Measurements from ENCODE around the gene SRCIN1.

Gene SRCIN1

DNA sequence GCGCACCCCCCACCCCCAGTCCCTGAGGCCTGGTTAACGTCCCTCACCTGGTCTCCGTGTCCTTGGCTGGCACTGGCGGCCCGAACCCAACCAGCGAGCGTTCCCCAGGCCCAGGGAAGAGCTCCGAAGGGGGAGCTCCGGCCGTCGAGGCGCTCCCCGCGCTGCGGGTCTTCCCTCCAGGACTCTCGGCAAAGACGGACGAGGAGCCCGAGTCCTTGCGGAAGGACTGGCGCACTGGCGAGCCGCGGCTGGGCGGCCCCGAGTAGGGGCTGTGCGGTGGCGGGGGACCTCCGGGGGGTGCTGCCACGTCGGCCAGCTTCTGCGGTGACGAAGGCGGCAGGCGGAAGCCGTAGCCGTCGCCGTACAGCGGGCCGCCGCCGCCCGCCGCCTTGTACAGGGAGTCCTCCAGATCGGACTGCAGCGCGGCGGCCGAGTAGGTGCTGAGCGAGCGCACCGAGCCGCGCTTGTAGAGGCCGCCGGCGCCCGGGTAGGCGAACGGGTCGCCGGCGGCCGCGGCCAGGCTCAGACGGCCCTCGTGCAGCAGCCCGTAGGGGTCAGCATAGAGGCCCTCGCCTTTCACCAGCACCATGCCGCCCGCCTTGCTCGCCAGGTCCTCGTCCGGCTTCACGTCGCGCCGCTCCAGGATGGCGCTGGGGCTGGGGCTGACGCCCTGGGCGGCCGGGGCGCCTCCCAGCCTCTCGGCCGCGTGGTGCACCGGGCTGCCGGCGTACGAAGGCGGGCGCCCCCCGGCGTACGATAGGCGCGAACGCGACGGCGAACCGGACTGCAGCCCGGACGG lies 44.1 kb downstream of the SRCIN1 start:
- no peak for DNase-seq

DNA sequence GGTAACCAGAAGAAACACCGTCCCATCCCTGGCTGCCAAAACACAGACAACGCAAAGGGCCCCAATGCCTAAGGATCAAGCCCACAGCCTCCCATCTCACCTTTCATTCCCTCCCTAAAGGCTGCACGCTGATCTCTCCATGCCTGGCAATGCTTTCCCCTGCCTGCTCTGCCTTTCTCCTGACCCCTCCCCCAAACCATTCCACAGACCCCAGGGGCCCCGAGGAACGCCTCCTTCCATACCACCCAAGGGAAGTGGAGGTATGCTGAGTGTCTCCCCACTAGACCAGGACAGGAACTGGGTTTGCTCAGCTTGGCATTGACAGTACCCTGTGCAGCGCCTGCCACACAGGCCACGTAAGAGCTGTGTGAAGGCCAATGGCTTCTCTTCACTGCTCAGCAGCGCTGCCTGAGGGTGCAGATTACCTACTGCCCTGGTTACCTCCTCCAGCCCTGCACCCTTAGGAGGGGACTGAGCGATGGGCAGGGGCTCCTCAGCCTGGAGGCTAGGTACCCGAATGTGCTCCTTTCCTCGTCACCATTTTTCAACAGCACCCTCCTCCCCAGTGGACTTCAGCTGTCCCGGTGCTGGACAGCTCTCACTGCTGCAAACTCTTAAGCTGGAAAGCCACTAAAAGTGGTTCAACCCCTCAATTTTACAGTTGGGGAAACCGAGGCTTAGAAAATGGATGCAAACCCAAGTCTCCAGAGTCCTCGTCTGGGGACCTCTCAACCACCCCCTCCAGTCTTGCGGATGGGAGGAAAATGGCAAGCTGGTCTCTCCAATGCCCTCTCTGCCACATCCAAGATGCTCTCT lies 45.0 kb downstream of the SRCIN1 start:
- no peak for DNase-seq

- DNase-seq: no peak
Measured at GRCh38 chr17:38559880-38560230, 45.9 kb downstream of the SRCIN1 start.

GRCh38 chr17:38559051-38559879 lies 46.5 kb downstream of the SRCIN1 start:
- DNase-seq: peak; percentile 80 to 92

- peak in 1 of 2 experiments; percentile 44 for DNase-seq
Measured at GRCh38 chr17:38558728-38559050, 47.1 kb downstream of the SRCIN1 start.

DNA sequence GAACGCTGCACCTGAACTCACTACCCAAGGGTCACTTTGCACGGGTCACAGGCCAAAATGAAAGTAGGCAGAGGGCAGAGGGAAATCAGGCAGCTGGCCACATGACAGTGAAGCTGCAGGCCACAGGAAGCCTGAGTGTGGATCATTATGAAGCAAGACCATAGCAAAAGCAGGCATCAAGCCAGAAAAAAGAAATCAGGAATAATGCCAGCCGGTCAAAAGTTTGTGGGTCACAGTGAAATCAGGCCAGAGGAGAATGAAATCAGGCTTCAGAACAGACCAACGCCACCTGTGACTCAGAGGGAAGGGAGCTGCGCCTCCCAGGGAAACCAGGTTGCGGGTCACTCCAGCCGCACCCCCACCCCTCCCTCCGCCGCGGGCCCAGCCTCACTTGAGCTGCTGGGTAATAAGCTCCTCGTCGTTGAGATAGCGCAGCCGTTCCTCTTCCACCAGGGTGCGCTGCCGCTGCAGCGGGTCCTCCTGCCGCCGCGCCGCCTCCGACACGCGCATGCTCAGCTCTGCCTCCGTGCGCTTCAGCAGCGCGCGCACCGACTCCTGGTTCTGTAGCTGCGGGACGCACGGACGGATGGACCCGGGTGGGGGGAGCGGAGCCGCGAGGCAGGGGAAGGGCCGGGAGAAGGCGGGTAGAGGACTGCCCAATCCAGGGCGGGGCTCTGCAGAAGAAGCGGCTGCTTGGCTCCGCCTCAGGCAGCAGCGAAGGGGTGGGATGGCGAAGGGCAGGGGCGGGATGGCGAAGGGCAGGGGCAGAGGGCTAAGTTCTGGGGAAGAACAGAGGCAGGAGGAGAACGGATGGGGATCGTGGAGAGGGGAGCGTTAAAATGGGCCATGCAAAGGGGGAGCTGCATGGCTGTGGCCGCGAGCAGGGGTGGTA lies 47.7 kb downstream of the SRCIN1 start:
- peak; percentile 76 to 83 for DNase-seq

- DNase-seq: no peak
Measured at GRCh38 chr17:38557396-38557795, 48.4 kb downstream of the SRCIN1 start.

DNA sequence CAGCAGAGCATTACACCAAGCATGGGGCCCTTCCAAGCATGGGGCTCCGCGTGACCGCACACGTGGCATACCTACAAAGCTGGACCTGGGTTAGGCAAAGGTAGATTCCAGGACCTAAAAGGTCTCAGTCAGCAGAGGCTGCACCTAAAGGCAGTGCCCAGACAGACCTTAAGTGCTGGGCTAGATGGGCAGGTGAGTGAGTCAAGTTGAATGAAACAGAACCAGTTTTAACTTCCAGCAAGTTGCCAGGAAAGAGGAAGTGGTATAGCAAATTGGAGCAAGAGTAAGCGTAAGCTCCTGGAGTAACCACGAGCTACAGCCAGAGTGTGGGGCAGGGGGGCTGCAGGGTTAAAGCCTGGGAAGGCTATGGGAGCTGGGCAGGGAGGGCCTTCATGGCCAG lies 49.5 kb downstream of the SRCIN1 start:
- no peak for DNase-seq

- no peak for DNase-seq
Measured at GRCh38 chr17:38554430-38555350, 51.1 kb downstream of the SRCIN1 start.

- no peak for DNase-seq
Measured at GRCh38 chr17:38552343-38552742, 53.4 kb downstream of the SRCIN1 start.

- DNase-seq: no peak
Measured at GRCh38 chr17:38551121-38551520, 54.6 kb downstream of the SRCIN1 start.

GRCh38 chr17:38550661-38551060 lies 55.1 kb downstream of the SRCIN1 start:
- no peak for DNase-seq

GRCh38 chr17:38549285-38549684 lies 56.5 kb downstream of the SRCIN1 start:
- DNase-seq: no peak

GRCh38 chr17:38547444-38547843 lies 58.3 kb downstream of the SRCIN1 start:
- no peak for DNase-seq

GRCh38 chr17:38546396-38546795 lies 59.4 kb downstream of the SRCIN1 start:
- no peak for DNase-seq

- DNase-seq: no peak
Measured at GRCh38 chr17:38545531-38546225, 60.1 kb downstream of the SRCIN1 start.

- DNase-seq: no peak
Measured at GRCh38 chr17:38544839-38545209, 60.9 kb downstream of the SRCIN1 start.

GRCh38 chr17:38544175-38544838 lies 61.4 kb downstream of the SRCIN1 start:
- no peak for DNase-seq

DNA sequence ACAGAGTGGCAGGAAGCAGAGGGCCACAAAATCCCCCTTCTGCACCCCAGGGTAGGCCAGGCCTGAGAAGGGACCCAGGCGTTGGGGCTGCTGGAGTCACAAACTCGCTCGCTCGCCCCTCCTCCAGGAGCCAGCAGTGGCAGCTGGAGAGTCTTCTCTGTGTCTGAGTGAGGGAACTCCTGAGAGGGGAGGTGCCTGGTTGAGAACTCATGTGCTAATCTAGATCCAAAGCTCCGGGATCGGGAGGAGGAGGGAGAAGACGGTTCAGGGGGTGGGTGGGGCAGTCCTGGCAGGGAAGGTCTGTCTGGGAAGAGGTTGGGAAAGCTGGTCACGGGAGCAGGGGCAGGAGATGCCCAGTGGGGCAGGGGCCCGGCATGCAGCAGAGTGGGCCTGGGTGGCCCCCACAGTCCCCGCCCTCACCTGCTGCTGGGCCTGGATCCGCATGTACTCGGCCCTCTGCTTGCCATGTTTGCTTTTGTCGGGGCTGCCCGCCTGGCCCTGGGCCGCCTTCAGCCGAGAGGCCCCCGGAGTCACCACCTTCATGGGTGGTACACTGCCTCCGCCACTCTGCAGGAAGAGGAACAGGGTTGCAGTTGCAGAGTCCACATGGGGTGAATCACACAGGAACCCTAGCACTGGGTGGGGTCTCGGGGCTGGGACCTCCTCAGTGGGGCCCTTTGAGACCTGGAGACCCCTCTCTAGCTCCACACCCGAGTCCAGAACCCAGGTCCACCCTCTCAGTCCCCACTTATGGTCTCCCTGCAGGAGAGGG lies 62.2 kb downstream of the SRCIN1 start:
- DNase-seq: no peak
